ENCODE measurements around the gene ST6GALNAC5. TPM values are rescaled to one million over a fixed set of nuclear protein-coding genes. Genes with fewer than 3 reads are reported as not detected.

ST6GALNAC5 gene
- total RNA-seq, 2 experiments from 2014 or later, result not detected

- DNase-seq, result no peak
- H3K36me3 Mint-ChIP-seq (ENCODE audit: low read depth), result no peaks in the 10 kb centered on the region
- H3K4me3 Mint-ChIP-seq, result no peak overlapping the region
- H3K4me1 Mint-ChIP-seq, result no peaks in the 10 kb centered on the region
- H3K27me3 Mint-ChIP-seq, result no peaks in the 10 kb centered on the region
- ChIA-PET CTCF (no interaction called here), POLR2A (no interaction called here)
- no peak overlapping the region for H3K27ac Mint-ChIP-seq
- peaks cover 4% of the 10 kb centered on the region for H3K9me3 Mint-ChIP-seq
These were observed 170.7 kb downstream of the ST6GALNAC5 start for GRCh38 chr1:77038000-77038399.

GRCh38 chr1:77039111-77039510 is 171.8 kb downstream of the ST6GALNAC5 start:
- H3K27ac Mint-ChIP-seq, result no peak overlapping the region
- no peak for DNase-seq
- POLR2A ChIA-PET, result no interaction called here
- no peaks in the 10 kb centered on the region for H3K36me3 Mint-ChIP-seq (ENCODE audit: low read depth)
- H3K27me3 Mint-ChIP-seq, result no peaks in the 10 kb centered on the region
- CTCF ChIA-PET, result no interaction called here
- H3K4me3 Mint-ChIP-seq, result no peak overlapping the region
- H3K4me1 Mint-ChIP-seq, result no peaks in the 10 kb centered on the region
- H3K9me3 Mint-ChIP-seq, result peaks cover 4% of the 10 kb centered on the region

GRCh38 chr1:77039739-77040138 is 172.5 kb downstream of the ST6GALNAC5 start:
- no peaks in the 10 kb centered on the region for H3K36me3 Mint-ChIP-seq (ENCODE audit: low read depth)
- H3K9me3 Mint-ChIP-seq, result peaks cover 4% of the 10 kb centered on the region
- no peak overlapping the region for H3K4me3 Mint-ChIP-seq
- POLR2A ChIA-PET, result no interaction called here
- no peak overlapping the region for H3K27ac Mint-ChIP-seq
- no peak for DNase-seq
- no peaks in the 10 kb centered on the region for H3K27me3 Mint-ChIP-seq
- H3K4me1 Mint-ChIP-seq, result no peaks in the 10 kb centered on the region
- CTCF ChIA-PET, result no interaction called here

GRCh38 chr1:77040826-77041225 is 173.5 kb downstream of the ST6GALNAC5 start:
- POLR2A ChIA-PET, result interaction anchor here (0.5 kb wide), 1 partner anchor 28 kb away, joined by 3 read pairs; no protein-coding TSS in a partner anchor
- CTCF ChIA-PET, result no interaction called here
- H3K27me3 Mint-ChIP-seq, result no peaks in the 10 kb centered on the region
- no peak for DNase-seq
- H3K4me1 Mint-ChIP-seq, result no peaks in the 10 kb centered on the region
- H3K9me3 Mint-ChIP-seq, result peaks cover 4% of the 10 kb centered on the region
- no peak overlapping the region for H3K27ac Mint-ChIP-seq
- H3K36me3 Mint-ChIP-seq (ENCODE audit: low read depth), result no peaks in the 10 kb centered on the region
- no peak overlapping the region for H3K4me3 Mint-ChIP-seq

- DNase-seq, result no peak
- H3K4me1 Mint-ChIP-seq, result peaks cover 11% of the 10 kb centered on the region
- H3K27ac Mint-ChIP-seq, result no peak overlapping the region
- CTCF ChIA-PET, result no interaction called here
- H3K27me3 Mint-ChIP-seq, result no peaks in the 10 kb centered on the region
- H3K36me3 Mint-ChIP-seq (ENCODE audit: low read depth), result no peaks in the 10 kb centered on the region
- H3K4me3 Mint-ChIP-seq, result no peak overlapping the region
- no peaks in the 10 kb centered on the region for H3K9me3 Mint-ChIP-seq
- POLR2A ChIA-PET, result no interaction called here
These were observed 177.0 kb downstream of the ST6GALNAC5 start for GRCh38 chr1:77044133-77044849.

- no peaks in the 10 kb centered on the region for H3K9me3 Mint-ChIP-seq
- H3K36me3 Mint-ChIP-seq (ENCODE audit: low read depth), result no peaks in the 10 kb centered on the region
- peaks cover 11% of the 10 kb centered on the region for H3K4me1 Mint-ChIP-seq
- H3K4me3 Mint-ChIP-seq, result no peak overlapping the region
- ChIA-PET CTCF (no interaction called here), POLR2A (no interaction called here)
- peaks cover 1% of the 10 kb centered on the region for H3K27me3 Mint-ChIP-seq
- H3K27ac Mint-ChIP-seq, result no peak overlapping the region
- DNase-seq, result no peak
These were observed 180.3 kb downstream of the ST6GALNAC5 start for GRCh38 chr1:77047575-77047974.

GRCh38 chr1:77047978-77048614 is 180.8 kb downstream of the ST6GALNAC5 start:
- Mint-ChIP-seq H3K9me3 (no peaks in the 10 kb centered on the region), H3K27me3 (peaks cover 1% of the 10 kb centered on the region), H3K4me3 (no peak overlapping the region), H3K4me1 (peaks cover 11% of the 10 kb centered on the region), H3K27ac (no peak overlapping the region), H3K36me3 (ENCODE audit: low read depth) (no peaks in the 10 kb centered on the region)
- ChIA-PET CTCF (no interaction called here), POLR2A (no interaction called here)
- DNase-seq, result no peak

GRCh38 chr1:77048615-77049005 is 181.3 kb downstream of the ST6GALNAC5 start:
- CTCF ChIA-PET, result no interaction called here
- no peak for DNase-seq
- Mint-ChIP-seq H3K4me3 (no peak overlapping the region), H3K36me3 (ENCODE audit: low read depth) (no peaks in the 10 kb centered on the region), H3K9me3 (no peaks in the 10 kb centered on the region), H3K4me1 (peaks cover 11% of the 10 kb centered on the region), H3K27me3 (peaks cover 1% of the 10 kb centered on the region), H3K27ac (no peak overlapping the region)
- POLR2A ChIA-PET, result no interaction called here

GRCh38 chr1:77051425-77051824 is 184.1 kb downstream of the ST6GALNAC5 start:
- Mint-ChIP-seq H3K27ac (no peak overlapping the region), H3K9me3 (no peaks in the 10 kb centered on the region), H3K27me3 (peaks cover 1% of the 10 kb centered on the region), H3K4me3 (no peak overlapping the region), H3K4me1 (peaks cover 11% of the 10 kb centered on the region), H3K36me3 (ENCODE audit: low read depth) (no peaks in the 10 kb centered on the region)
- ChIA-PET POLR2A (no interaction called here), CTCF (no interaction called here)
- no peak for DNase-seq

- Mint-ChIP-seq H3K9me3 (no peaks in the 10 kb centered on the region), H3K36me3 (ENCODE audit: low read depth) (no peaks in the 10 kb centered on the region), H3K27me3 (peaks cover 3% of the 10 kb centered on the region), H3K4me1 (no peaks in the 10 kb centered on the region), H3K27ac (no peak overlapping the region), H3K4me3 (no peak overlapping the region)
- DNase-seq, result no peak
- ChIA-PET CTCF (no interaction called here), POLR2A (no interaction called here)
These were observed 189.2 kb downstream of the ST6GALNAC5 start for GRCh38 chr1:77056525-77056924.

- Mint-ChIP-seq H3K4me1 (no peaks in the 10 kb centered on the region), H3K27me3 (peaks cover 3% of the 10 kb centered on the region)
These were observed 190.8 kb downstream of the ST6GALNAC5 start for GRCh38 chr1:77057994-77058585.

GRCh38 chr1:77060000-77060399 is 192.7 kb downstream of the ST6GALNAC5 start:
- ChIA-PET CTCF (no interaction called here), POLR2A (no interaction called here)
- Mint-ChIP-seq H3K9me3 (no peaks in the 10 kb centered on the region), H3K27ac (no peak overlapping the region), H3K4me1 (no peaks in the 10 kb centered on the region), H3K27me3 (peaks cover 4% of the 10 kb centered on the region), H3K4me3 (no peak overlapping the region), H3K36me3 (ENCODE audit: low read depth) (no peaks in the 10 kb centered on the region)
- no peak for DNase-seq

More at GRCh38 chr1:77057994-77058585, 190.8 kb downstream of the ST6GALNAC5 start:
- H3K9me3 Mint-ChIP-seq, result no peaks in the 10 kb centered on the region
- H3K27ac Mint-ChIP-seq, result no peak overlapping the region
- ChIA-PET POLR2A (no interaction called here), CTCF (interaction anchor here (1.1 kb wide), 1 partner anchor 47 kb away, joined by 3 read pairs; no protein-coding TSS in a partner anchor)
- DNase-seq, result no peak
- H3K4me3 Mint-ChIP-seq, result no peak overlapping the region
- no peaks in the 10 kb centered on the region for H3K36me3 Mint-ChIP-seq (ENCODE audit: low read depth)

GRCh38 chr1:77061162-77061561 is 193.9 kb downstream of the ST6GALNAC5 start:
- Mint-ChIP-seq H3K4me1 (no peaks in the 10 kb centered on the region), H3K9me3 (no peaks in the 10 kb centered on the region), H3K36me3 (ENCODE audit: low read depth) (no peaks in the 10 kb centered on the region), H3K27me3 (peaks cover 4% of the 10 kb centered on the region), H3K27ac (no peak overlapping the region), H3K4me3 (no peak overlapping the region)
- no peak for DNase-seq
- CTCF ChIA-PET, result no interaction called here
- POLR2A ChIA-PET, result no interaction called here

GRCh38 chr1:77063118-77063517 is 195.8 kb downstream of the ST6GALNAC5 start:
- POLR2A ChIA-PET, result no interaction called here
- Mint-ChIP-seq H3K9me3 (no peaks in the 10 kb centered on the region), H3K4me1 (no peaks in the 10 kb centered on the region), H3K4me3 (no peak overlapping the region), H3K27ac (no peak overlapping the region), H3K27me3 (peaks cover 4% of the 10 kb centered on the region), H3K36me3 (ENCODE audit: low read depth) (no peaks in the 10 kb centered on the region)
- no peak for DNase-seq
- CTCF ChIA-PET, result no interaction called here
